ENCODE data around the gene ASCL3.

The ASCL3 gene

GRCh38 chr11:8942518-8943066 is at the start of gene ASCL3:
Gene ASCL3 (minus strand): TSS chr11:8943016. CDS start chr11:8938161, 4,855 bp downstream.
- TF ChIP-seq GATA2 (IDR thresholded peaks at IDR 0.05; ENCODE audit: low read depth, low read length) (no peak), GATA3 (IDR thresholded peaks at IDR 0.05; ENCODE audit: low read depth, low read length) (no peak)

GRCh38 chr11:8989453-8989852 is 46.6 kb upstream of the ASCL3 start:
- no peak for TF ChIP-seq GATA2 (IDR thresholded peaks at IDR 0.05; ENCODE audit: low read depth, low read length)
- TF ChIP-seq GATA3 (IDR thresholded peaks at IDR 0.05; ENCODE audit: low read depth, low read length), result no peak

GRCh38 chr11:8988329-8989234 is 45.8 kb upstream of the ASCL3 start:
- TF ChIP-seq GATA2 (IDR thresholded peaks at IDR 0.05; ENCODE audit: low read depth, low read length), result no peak
- no peak for TF ChIP-seq GATA3 (IDR thresholded peaks at IDR 0.05; ENCODE audit: low read depth, low read length)

GRCh38 chr11:8987446-8987845 is 44.6 kb upstream of the ASCL3 start:
- TF ChIP-seq GATA2 (IDR thresholded peaks at IDR 0.05; ENCODE audit: low read depth, low read length) (no peak), GATA3 (IDR thresholded peaks at IDR 0.05; ENCODE audit: low read depth, low read length) (no peak)

- TF ChIP-seq GATA2 (IDR thresholded peaks at IDR 0.05; ENCODE audit: low read depth, low read length) (no peak), GATA3 (IDR thresholded peaks at IDR 0.05; ENCODE audit: low read depth, low read length) (no peak)
Observed at GRCh38 chr11:8985462-8985861, 42.6 kb upstream of the ASCL3 start.

- TF ChIP-seq GATA2 (IDR thresholded peaks at IDR 0.05; ENCODE audit: low read depth, low read length), result no peak
Observed at GRCh38 chr11:8983552-8983951, 40.7 kb upstream of the ASCL3 start.

- no peak for TF ChIP-seq GATA2 (IDR thresholded peaks at IDR 0.05; ENCODE audit: low read depth, low read length)
- TF ChIP-seq GATA3 (IDR thresholded peaks at IDR 0.05; ENCODE audit: low read depth, low read length), result no peak
Observed at GRCh38 chr11:8980485-8980884, 37.7 kb upstream of the ASCL3 start.

- no peak for TF ChIP-seq GATA3 (IDR thresholded peaks at IDR 0.05; ENCODE audit: low read depth, low read length)
- TF ChIP-seq GATA2 (IDR thresholded peaks at IDR 0.05; ENCODE audit: low read depth, low read length), result no peak
Observed at GRCh38 chr11:8973121-8973520, 30.3 kb upstream of the ASCL3 start.

GRCh38 chr11:8971924-8972316 is 29.1 kb upstream of the ASCL3 start:
- TF ChIP-seq GATA3 (IDR thresholded peaks at IDR 0.05; ENCODE audit: low read depth, low read length) (no peak), GATA2 (IDR thresholded peaks at IDR 0.05; ENCODE audit: low read depth, low read length) (no peak)

- TF ChIP-seq GATA3 (IDR thresholded peaks at IDR 0.05; ENCODE audit: low read depth, low read length) (no peak), GATA2 (IDR thresholded peaks at IDR 0.05; ENCODE audit: low read depth, low read length) (no peak)
Observed at GRCh38 chr11:8971196-8971923, 28.5 kb upstream of the ASCL3 start.

- TF ChIP-seq GATA2 (IDR thresholded peaks at IDR 0.05; ENCODE audit: low read depth, low read length) (no peak), GATA3 (IDR thresholded peaks at IDR 0.05; ENCODE audit: low read depth, low read length) (no peak)
Observed at GRCh38 chr11:8967184-8967583, 24.4 kb upstream of the ASCL3 start.

- TF ChIP-seq GATA3 (IDR thresholded peaks at IDR 0.05; ENCODE audit: low read depth, low read length), result no peak
- 0 out of 2 replicates have a peak, but pooled peaks have one; percentile 7 for TF ChIP-seq GATA2 (IDR thresholded peaks at IDR 0.05; ENCODE audit: low read depth, low read length)
Observed at GRCh38 chr11:8964324-8965320, 21.8 kb upstream of the ASCL3 start, which contains the start of gene TMEM9B. Gene TMEM9B (minus strand): TSS chr11:8964442. CDS start chr11:8964313, 129 bp downstream.

- TF ChIP-seq GATA2 (IDR thresholded peaks at IDR 0.05; ENCODE audit: low read depth, low read length) (no peak), GATA3 (IDR thresholded peaks at IDR 0.05; ENCODE audit: low read depth, low read length) (no peak)
Observed at GRCh38 chr11:8963569-8964323, 20.9 kb upstream of the ASCL3 start.
